ENCODE data around the gene RGS11.

RGS11 gene

DNA sequence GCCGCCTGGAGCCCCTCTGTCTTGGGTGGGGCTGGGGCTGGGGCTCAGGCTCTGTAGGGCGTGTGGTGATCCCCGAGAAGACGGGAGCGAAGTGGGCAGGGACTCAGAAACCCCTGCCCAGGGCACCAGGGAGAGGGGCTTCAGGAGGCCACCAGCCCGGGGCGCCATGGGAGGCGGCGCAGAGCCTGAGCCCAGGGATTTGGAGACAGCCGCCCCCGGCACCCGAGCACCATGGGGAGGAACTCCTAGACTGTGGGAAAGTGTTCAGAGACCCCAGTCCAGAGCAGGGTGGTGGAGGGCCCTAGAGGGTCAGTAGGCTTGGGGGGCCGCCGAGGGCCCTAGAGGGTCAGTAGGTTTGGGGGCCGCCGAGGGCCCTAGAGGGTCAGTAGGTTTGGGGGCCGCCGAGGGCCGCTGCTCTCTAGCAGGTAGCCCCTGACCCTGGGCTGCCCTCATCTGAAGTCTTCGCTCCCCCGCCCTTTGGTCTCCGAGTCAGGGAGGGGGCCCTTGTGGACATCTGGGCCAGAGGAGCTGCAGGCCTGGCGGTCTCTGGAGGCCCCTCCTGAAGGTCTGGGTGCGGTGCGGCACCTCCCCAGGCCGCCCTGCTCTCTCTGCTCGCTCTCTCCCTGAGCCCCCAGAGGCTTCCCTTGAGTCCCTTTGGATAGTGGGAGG is 5.4 kb upstream of the RGS11 start:
- TF ChIP-seq, protein P1, sequence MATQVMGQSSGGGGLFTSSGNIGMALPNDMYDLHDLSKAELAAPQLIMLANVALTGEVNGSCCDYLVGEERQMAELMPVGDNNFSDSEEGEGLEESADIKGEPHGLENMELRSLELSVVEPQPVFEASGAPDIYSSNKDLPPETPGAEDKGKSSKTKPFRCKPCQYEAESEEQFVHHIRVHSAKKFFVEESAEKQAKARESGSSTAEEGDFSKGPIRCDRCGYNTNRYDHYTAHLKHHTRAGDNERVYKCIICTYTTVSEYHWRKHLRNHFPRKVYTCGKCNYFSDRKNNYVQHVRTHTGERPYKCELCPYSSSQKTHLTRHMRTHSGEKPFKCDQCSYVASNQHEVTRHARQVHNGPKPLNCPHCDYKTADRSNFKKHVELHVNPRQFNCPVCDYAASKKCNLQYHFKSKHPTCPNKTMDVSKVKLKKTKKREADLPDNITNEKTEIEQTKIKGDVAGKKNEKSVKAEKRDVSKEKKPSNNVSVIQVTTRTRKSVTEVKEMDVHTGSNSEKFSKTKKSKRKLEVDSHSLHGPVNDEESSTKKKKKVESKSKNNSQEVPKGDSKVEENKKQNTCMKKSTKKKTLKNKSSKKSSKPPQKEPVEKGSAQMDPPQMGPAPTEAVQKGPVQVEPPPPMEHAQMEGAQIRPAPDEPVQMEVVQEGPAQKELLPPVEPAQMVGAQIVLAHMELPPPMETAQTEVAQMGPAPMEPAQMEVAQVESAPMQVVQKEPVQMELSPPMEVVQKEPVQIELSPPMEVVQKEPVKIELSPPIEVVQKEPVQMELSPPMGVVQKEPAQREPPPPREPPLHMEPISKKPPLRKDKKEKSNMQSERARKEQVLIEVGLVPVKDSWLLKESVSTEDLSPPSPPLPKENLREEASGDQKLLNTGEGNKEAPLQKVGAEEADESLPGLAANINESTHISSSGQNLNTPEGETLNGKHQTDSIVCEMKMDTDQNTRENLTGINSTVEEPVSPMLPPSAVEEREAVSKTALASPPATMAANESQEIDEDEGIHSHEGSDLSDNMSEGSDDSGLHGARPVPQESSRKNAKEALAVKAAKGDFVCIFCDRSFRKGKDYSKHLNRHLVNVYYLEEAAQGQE (IDR thresholded peaks at IDR 0.05; ENCODE audit: low read depth): no peak
- TF ChIP-seq CEBPB (IDR thresholded peaks at IDR 0.05) (no peak), EP300 (IDR thresholded peaks at IDR 0.05; ENCODE audit: borderline replicate concordance) (no peak), TAF1 (IDR thresholded peaks at IDR 0.05; ENCODE audit: low read depth) (no peak), NFIC (IDR thresholded peaks at IDR 0.05) (no peak)
- TF ChIP-seq, protein P2, sequence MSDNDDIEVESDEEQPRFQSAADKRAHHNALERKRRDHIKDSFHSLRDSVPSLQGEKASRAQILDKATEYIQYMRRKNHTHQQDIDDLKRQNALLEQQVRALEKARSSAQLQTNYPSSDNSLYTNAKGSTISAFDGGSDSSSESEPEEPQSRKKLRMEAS (IDR thresholded peaks at IDR 0.05): no peak

DNA sequence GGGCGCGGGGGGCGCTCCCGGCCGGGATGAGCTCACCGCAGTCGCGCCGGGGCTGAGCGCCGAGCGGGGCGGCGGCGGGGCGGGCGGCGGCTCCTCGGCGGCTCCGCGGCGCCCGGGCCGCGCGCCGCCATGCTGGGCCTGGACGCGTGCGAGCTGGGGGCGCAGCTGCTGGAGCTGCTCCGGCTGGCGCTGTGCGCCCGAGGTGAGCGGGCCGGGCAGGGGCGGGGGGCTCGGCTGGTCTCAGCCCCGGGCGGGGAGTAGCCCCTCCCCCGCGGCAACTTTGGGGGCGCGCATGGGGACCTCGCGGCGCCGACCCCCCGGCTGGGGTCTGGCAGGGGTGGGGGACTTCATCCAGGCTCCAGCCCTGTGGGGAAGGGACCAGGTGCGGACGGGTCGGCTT is 4.8 kb upstream of the RGS11 start, which contains the start of gene ARHGDIG:
Gene ARHGDIG, plus strand, starts transcription at position 40 of the 400 bp plus-strand sequence. Its CDS starts 90 bp downstream, at position 130.
- TF ChIP-seq EP300 (IDR thresholded peaks at IDR 0.05; ENCODE audit: borderline replicate concordance): no peak
- TF ChIP-seq, protein P2 (IDR thresholded peaks at IDR 0.05): no peak
- TF ChIP-seq, protein P1 (IDR thresholded peaks at IDR 0.05; ENCODE audit: low read depth): no peak
- TF ChIP-seq EGR1 (IDR thresholded peaks at IDR 0.05): no peak
- TF ChIP-seq ZBTB7A (IDR thresholded peaks at IDR 0.05; ENCODE audit: low read depth): peak; percentile 79

DNA sequence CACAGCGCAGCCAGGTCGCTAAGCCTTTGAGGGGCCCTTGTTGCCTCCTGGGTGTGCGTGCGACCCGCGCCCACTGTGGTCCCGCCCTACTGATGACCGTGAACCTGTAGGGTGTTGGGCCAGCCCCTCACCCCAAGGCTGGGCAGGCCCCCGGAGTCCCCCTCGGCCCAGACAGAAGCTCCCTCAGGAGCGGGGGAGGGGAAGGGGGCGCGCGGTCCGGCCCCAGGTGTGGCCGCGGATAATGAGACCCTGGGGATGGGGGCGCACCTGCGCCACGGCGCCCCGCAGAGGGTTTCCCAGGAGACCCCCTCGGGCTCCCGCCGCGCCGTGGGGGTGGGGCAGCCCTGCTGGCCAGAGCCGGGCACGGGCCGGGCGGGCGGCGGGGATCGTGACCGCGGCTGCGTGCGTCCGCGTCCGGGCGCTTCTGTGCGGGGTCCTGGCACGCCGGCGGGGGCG is 4.3 kb upstream of the RGS11 start:
- TF ChIP-seq, protein P1 (IDR thresholded peaks at IDR 0.05; ENCODE audit: low read depth): no peak
- no peak for TF ChIP-seq EP300 (IDR thresholded peaks at IDR 0.05; ENCODE audit: borderline replicate concordance)
- TF ChIP-seq RAD21 (IDR thresholded peaks at IDR 0.05; ENCODE audit: low read depth): no peak
- TF ChIP-seq NFIC (IDR thresholded peaks at IDR 0.05): no peak
- TF ChIP-seq USF1 (IDR thresholded peaks at IDR 0.05): no peak
- no peak for TF ChIP-seq TCF12 (IDR thresholded peaks at IDR 0.05; ENCODE audit: low read depth)
- TF ChIP-seq CREB1 (IDR thresholded peaks at IDR 0.05; ENCODE audit: low read depth): no peak
- TF ChIP-seq TEAD4 (IDR thresholded peaks at IDR 0.05): no peak
- no peak for TF ChIP-seq TAF1 (IDR thresholded peaks at IDR 0.05; ENCODE audit: low read depth)
- no peak for TF ChIP-seq ZBTB7A (IDR thresholded peaks at IDR 0.05; ENCODE audit: low read depth)
- no peak for TF ChIP-seq YY1 (IDR thresholded peaks at IDR 0.05; ENCODE audit: low read depth)
- no peak for TF ChIP-seq FOXM1 (IDR thresholded peaks at IDR 0.05; ENCODE audit: borderline replicate concordance, low read depth)
- TF ChIP-seq EGR1 (IDR thresholded peaks at IDR 0.05): no peak
- TF ChIP-seq, protein P2 (IDR thresholded peaks at IDR 0.05): no peak
- no peak for TF ChIP-seq CEBPB (IDR thresholded peaks at IDR 0.05)

DNA sequence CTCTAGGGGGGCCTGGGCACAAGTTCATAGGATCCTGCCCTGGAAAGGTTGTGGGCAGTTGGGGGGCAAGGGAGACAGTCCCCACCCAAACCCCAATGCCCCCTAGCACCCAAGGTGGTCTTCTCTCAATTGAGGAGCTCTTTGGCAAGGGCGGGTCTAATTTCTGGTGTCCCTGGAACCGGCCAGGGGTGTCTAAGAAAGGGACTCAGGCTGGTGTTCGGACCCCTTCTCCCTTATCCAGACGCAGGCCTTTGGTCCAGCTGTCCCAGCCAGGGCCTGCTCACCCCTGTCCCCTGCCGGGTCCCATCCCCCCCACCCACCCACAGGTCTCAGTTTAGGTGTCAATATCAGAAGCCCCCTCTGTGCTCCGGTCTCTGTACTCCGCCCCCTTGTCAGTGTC is 3.8 kb upstream of the RGS11 start:
- TF ChIP-seq CREB1 (IDR thresholded peaks at IDR 0.05; ENCODE audit: low read depth) (no peak), FOXM1 (IDR thresholded peaks at IDR 0.05; ENCODE audit: borderline replicate concordance, low read depth) (no peak), TAF1 (IDR thresholded peaks at IDR 0.05; ENCODE audit: low read depth) (no peak), RAD21 (IDR thresholded peaks at IDR 0.05; ENCODE audit: low read depth) (no peak), CEBPB (IDR thresholded peaks at IDR 0.05) (no peak)
- TF ChIP-seq, protein P2 (IDR thresholded peaks at IDR 0.05): no peak
